ENCODE results near the gene CCDC34. TPM values are rescaled to one million over a fixed set of nuclear protein-coding genes. Genes with fewer than 3 reads are reported as not detected.

Gene CCDC34
- total and polyA plus RNA-seq, 2 of the 4 experiments (the other 2 are of a cell fraction), result 2.5 to 4.5 TPM

DNA sequence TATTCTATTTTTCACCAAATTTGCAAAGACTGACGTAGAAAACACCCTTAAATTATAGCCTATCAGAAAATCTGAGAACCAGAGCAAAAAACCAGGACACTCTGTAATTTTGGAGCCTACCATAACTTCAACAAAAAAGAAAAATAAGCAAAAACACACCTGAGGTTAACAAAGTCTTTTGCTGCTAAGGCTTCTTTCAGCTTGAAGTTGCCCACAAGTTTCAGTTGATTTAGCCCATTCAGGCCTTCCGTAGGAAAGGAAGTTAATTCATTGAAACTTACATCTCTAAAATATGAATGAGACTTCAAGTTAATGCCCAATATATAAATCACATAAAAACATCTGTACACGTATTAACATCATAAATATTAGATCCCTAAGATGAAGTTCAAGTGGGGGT is 10.4 kb upstream of the CCDC34 start:
- Histone ChIP-seq H3K4me2 (ENCODE audit: low read depth, low read length) (no peak overlapping the region), H4K20me1 (ENCODE audit: insufficient read depth, low read length) (no peaks in the 10 kb centered on the region), H2BK20ac (ENCODE audit: low read depth, low read length) (no peak overlapping the region), H4K5ac (ENCODE audit: low read depth, low read length) (no peak overlapping the region), H3K36me3 (ENCODE audit: control insufficient read depth, insufficient read depth, low read length) (0 out of 2 replicates have a peak, but pooled peaks cover 2% of the 10 kb centered on the region), H4K91ac (ENCODE audit: insufficient read depth, low read depth, low read length) (no peak overlapping the region), H2AFZ (replicated peaks; ENCODE audit: low read length, poor library complexity) (no peak overlapping the region), H3K4ac (ENCODE audit: low read depth, low read length) (no peak overlapping the region), H3K23ac (ENCODE audit: low read depth, low read length) (no peak overlapping the region), H3K79me1 (ENCODE audit: low read depth in 1 of 2, low read length in 2 of 2) (no peaks in the 10 kb centered on the region), H3K9me1 (ENCODE audit: insufficient read depth, low read length) (no peaks in the 10 kb centered on the region), H3K4me3 (ENCODE audit: insufficient read depth, low read depth, low read length) (no peak overlapping the region), H3K27me3 (ENCODE audit: control insufficient read depth, insufficient read depth, low read length) (no peaks in the 10 kb centered on the region), H3K9me3 (ENCODE audit: control insufficient read depth, insufficient read depth, low read length) (no peaks in the 10 kb centered on the region), H2AK9ac (replicated peaks; ENCODE audit: low read depth, low read length, poor library complexity) (no peak overlapping the region), H2BK15ac (ENCODE audit: low read depth, low read length) (no peak overlapping the region), H2BK120ac (ENCODE audit: low read depth, low read length) (no peak overlapping the region), H3K9ac (ENCODE audit: low read depth, low read length) (no peak overlapping the region), H3K27ac (ENCODE audit: insufficient read depth, low read length) (no peak overlapping the region), H3K14ac (replicated peaks; ENCODE audit: low read depth, low read length) (no peak overlapping the region), H2AK5ac (ENCODE audit: low read depth, low read length) (no peak overlapping the region), H3K56ac (ENCODE audit: extremely low read depth, insufficient read depth, low read length) (no peak overlapping the region), H2BK5ac (ENCODE audit: low read depth, low read length, poor library complexity, severe bottlenecking) (no peak overlapping the region), H3K4me1 (ENCODE audit: control insufficient read depth, insufficient read depth, low read length) (no peaks in the 10 kb centered on the region), H3K18ac (ENCODE audit: low read depth, low read length) (no peak overlapping the region), H4K8ac (ENCODE audit: low read depth in 2 of 2, low read length in 2 of 2) (no peak overlapping the region)
- in situ Hi-C loops (cut with MboI; ENCODE audit: low sequenced_read_pairs) (no loop called here), dilution Hi-C loops (cut with HindIII; ENCODE audit: low sequenced_read_pairs, unreplicated experiment) (no loop called here), intact Hi-C loops (cut with micrococcal nuclease) (no loop called here)
- no TSS peak for BruUV-seq (replicated peaks)
- ChIA-PET POLR2A (ENCODE audit: unreplicated experiment) (no interaction called here), CTCF (no interaction called here)
- WGBS, 2 experiments (ENCODE audit: extremely low coverage in 2 of 2, insufficient read length in 1 of 2), result no CpG with 5 or more reads among the region's 3 CpGs
- DNase-seq (no peak), ATAC-seq (ENCODE audit: low read depth) (no peak)
- TF ChIP-seq RFX5 (IDR thresholded peaks at IDR 0.05; ENCODE audit: low read depth, low read length), result no peak
- TF ChIP-seq, protein P1, sequence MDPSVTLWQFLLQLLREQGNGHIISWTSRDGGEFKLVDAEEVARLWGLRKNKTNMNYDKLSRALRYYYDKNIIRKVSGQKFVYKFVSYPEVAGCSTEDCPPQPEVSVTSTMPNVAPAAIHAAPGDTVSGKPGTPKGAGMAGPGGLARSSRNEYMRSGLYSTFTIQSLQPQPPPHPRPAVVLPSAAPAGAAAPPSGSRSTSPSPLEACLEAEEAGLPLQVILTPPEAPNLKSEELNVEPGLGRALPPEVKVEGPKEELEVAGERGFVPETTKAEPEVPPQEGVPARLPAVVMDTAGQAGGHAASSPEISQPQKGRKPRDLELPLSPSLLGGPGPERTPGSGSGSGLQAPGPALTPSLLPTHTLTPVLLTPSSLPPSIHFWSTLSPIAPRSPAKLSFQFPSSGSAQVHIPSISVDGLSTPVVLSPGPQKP (IDR thresholded peaks at IDR 0.05; ENCODE audit: borderline replicate concordance, low read depth, low read length), result no peak
- no peak for TF ChIP-seq MXI1 (IDR thresholded peaks at IDR 0.05; ENCODE audit: borderline replicate concordance, low read depth, low read length)
- TF ChIP-seq CHD1 (IDR thresholded peaks at IDR 0.05; ENCODE audit: low read depth, low read length), result no peak
- no peak for TF ChIP-seq FOS (IDR thresholded peaks at IDR 0.05; ENCODE audit: low read depth, low read length)
- no peak for TF ChIP-seq MAFK (IDR thresholded peaks at IDR 0.05; ENCODE audit: low read depth, low read length)
- TF ChIP-seq RCOR1 (IDR thresholded peaks at IDR 0.05; ENCODE audit: insufficient replicate concordance, low read length), result no peak
- no peak for TF ChIP-seq CEBPB (IDR thresholded peaks at IDR 0.05; ENCODE audit: low read depth, low read length)
- TF ChIP-seq POLR2A (IDR thresholded peaks at IDR 0.05; ENCODE audit: low read depth, low read length), result no peak
- TF ChIP-seq, protein P2, sequence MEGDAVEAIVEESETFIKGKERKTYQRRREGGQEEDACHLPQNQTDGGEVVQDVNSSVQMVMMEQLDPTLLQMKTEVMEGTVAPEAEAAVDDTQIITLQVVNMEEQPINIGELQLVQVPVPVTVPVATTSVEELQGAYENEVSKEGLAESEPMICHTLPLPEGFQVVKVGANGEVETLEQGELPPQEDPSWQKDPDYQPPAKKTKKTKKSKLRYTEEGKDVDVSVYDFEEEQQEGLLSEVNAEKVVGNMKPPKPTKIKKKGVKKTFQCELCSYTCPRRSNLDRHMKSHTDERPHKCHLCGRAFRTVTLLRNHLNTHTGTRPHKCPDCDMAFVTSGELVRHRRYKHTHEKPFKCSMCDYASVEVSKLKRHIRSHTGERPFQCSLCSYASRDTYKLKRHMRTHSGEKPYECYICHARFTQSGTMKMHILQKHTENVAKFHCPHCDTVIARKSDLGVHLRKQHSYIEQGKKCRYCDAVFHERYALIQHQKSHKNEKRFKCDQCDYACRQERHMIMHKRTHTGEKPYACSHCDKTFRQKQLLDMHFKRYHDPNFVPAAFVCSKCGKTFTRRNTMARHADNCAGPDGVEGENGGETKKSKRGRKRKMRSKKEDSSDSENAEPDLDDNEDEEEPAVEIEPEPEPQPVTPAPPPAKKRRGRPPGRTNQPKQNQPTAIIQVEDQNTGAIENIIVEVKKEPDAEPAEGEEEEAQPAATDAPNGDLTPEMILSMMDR (conservative IDR thresholded peaks at IDR 0.05; ENCODE audit: low read depth, low read length), result no peak
- TF ChIP-seq, protein P3, sequence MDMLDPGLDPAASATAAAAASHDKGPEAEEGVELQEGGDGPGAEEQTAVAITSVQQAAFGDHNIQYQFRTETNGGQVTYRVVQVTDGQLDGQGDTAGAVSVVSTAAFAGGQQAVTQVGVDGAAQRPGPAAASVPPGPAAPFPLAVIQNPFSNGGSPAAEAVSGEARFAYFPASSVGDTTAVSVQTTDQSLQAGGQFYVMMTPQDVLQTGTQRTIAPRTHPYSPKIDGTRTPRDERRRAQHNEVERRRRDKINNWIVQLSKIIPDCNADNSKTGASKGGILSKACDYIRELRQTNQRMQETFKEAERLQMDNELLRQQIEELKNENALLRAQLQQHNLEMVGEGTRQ (IDR thresholded peaks at IDR 0.05; ENCODE audit: low read depth, low read length), result no peak
- TF ChIP-seq SMC3 (IDR thresholded peaks at IDR 0.05; ENCODE audit: low read depth, low read length), result no peak
- no peak for TF ChIP-seq NFE2L2 (IDR thresholded peaks at IDR 0.05; ENCODE audit: low read depth, low read length)

Measured in IMR-90 (cell line).